H9 (cell line): ENCODE data around the gene USP40. TPM values are rescaled to one million over a fixed set of nuclear protein-coding genes. Genes with fewer than 3 reads are reported as not detected.
A peak's percentile ranks its signal among the peaks of the same experiment; 100 is the strongest.

Experiments
- DNase-seq: peaks from one replicate; pipeline ENCODE4 v3.0.0-alpha.2; 2017
- H2AFZ ChIP-seq: one replicate; pipeline ENCODE4 v1.6.1; 2013; ENCODE audit warnings: mild to moderate bottlenecking, low read length, control low read depth, moderate library complexity
- H2AK5ac ChIP-seq: 2 replicates; pipeline ENCODE4 v1.6.1; 2013; ENCODE audit warnings: low read length, control low read depth, mixed read lengths; ENCODE audit not compliant: insufficient read length
- H2BK120ac ChIP-seq: one replicate; pipeline ENCODE4 v1.6.1; 2013; ENCODE audit warnings: low read depth, mild to moderate bottlenecking, low read length, control low read depth, inconsistent platforms; ENCODE audit not compliant: poor library complexity, severe bottlenecking
- H2BK12ac ChIP-seq: 2 replicates; pipeline ENCODE4 v1.6.1; 2013; ENCODE audit warnings: low read length, control low read depth, mixed read lengths, low read depth; ENCODE audit not compliant: insufficient read length
- H2BK15ac ChIP-seq: 2 replicates; pipeline ENCODE4 v1.6.1; 2013; ENCODE audit warnings: low read depth, low read length, control low read depth
- H2BK20ac ChIP-seq: one replicate; pipeline ENCODE4 v1.6.1; 2013; ENCODE audit warnings: low read depth, mild to moderate bottlenecking, low read length, control low read depth, inconsistent platforms; ENCODE audit not compliant: poor library complexity, severe bottlenecking
- H2BK5ac ChIP-seq: 2 replicates; pipeline ENCODE4 v1.6.1; 2013; ENCODE audit warnings: low read length, control low read depth, mixed read lengths; ENCODE audit not compliant: insufficient read length
- H3K14ac ChIP-seq: 2 replicates; pipeline ENCODE4 v1.6.1; 2013; ENCODE audit warnings: low read length, control low read depth; ENCODE audit not compliant: insufficient read depth
- H3K18ac ChIP-seq: 2 replicates; pipeline ENCODE4 v1.6.1; 2013; ENCODE audit warnings: low read depth, mild to moderate bottlenecking, mixed read lengths, low read length, control low read depth; ENCODE audit not compliant: insufficient read length
- H3K23ac ChIP-seq: 2 replicates; pipeline ENCODE4 v1.6.1; 2013; ENCODE audit warnings: low read length, control low read depth, mixed read lengths, low read depth; ENCODE audit not compliant: insufficient read length
- H3K23me2 ChIP-seq: 2 replicates; pipeline ENCODE4 v1.6.1; 2013; ENCODE audit warnings: low read depth, mild to moderate bottlenecking, mixed read lengths, low read length, control low read depth; ENCODE audit not compliant: insufficient read length, poor library complexity, severe bottlenecking
- H3K27ac ChIP-seq: 2 replicates; pipeline ENCODE4 v1.5.1; 2013; ENCODE audit warnings: low read length, control low read depth, mixed read lengths, low read depth; ENCODE audit not compliant: insufficient read length
- H3K27me3 ChIP-seq: 2 replicates; pipeline ENCODE4 v1.6.1; 2013; ENCODE audit warnings: low read length, control low read depth, inconsistent platforms; ENCODE audit not compliant: insufficient read depth
- H3K4ac ChIP-seq: 2 replicates; pipeline ENCODE4 v1.6.1; 2013; ENCODE audit warnings: low read depth, mild to moderate bottlenecking, control low read depth, inconsistent platforms, low read length, moderate library complexity
- H3K4me1 ChIP-seq: 2 replicates; pipeline ENCODE4 v1.6.1; 2013; ENCODE audit warnings: low read length, control low read depth, inconsistent platforms; ENCODE audit not compliant: insufficient read depth
- H3K4me2 ChIP-seq: 2 replicates; pipeline ENCODE4 v1.6.1; 2013; ENCODE audit warnings: low read length, control low read depth, mixed read lengths; ENCODE audit not compliant: insufficient read length, insufficient read depth
- H3K56ac ChIP-seq: 2 replicates; pipeline ENCODE4 v1.6.1; 2013; ENCODE audit warnings: low read depth, mild to moderate bottlenecking, mixed read lengths, low read length, control low read depth; ENCODE audit not compliant: insufficient read length
- H3K79me1 ChIP-seq: 2 replicates; pipeline ENCODE4 v1.6.1; 2013; ENCODE audit warnings: low read depth, mild to moderate bottlenecking, moderate library complexity, low read length, control low read depth, inconsistent platforms; ENCODE audit not compliant: insufficient read depth, poor library complexity, severe bottlenecking
- H3K79me2 ChIP-seq: 2 replicates; pipeline ENCODE4 v1.6.1; 2013; ENCODE audit warnings: low read length, control low read depth, inconsistent platforms; ENCODE audit not compliant: insufficient read depth
- H3K9ac ChIP-seq: 2 replicates; pipeline ENCODE4 v1.6.1; 2013; ENCODE audit warnings: low read length, control low read depth, mixed read lengths; ENCODE audit not compliant: insufficient read length; ENCODE audit errors: extremely low read depth
- H3K9me3 ChIP-seq: one replicate; pipeline ENCODE4 v1.6.1; 2013; ENCODE audit warnings: low read depth, low read length, inconsistent platforms; ENCODE audit not compliant: control insufficient read depth
- H3T11ph ChIP-seq: one replicate; pipeline ENCODE4 v1.6.1; 2013; ENCODE audit warnings: mild to moderate bottlenecking, low read length, control low read depth, inconsistent platforms
- H4K20me1 ChIP-seq: one replicate; pipeline ENCODE4 v1.6.1; 2013; ENCODE audit not compliant: control insufficient read depth, insufficient read length, insufficient read depth
- H4K5ac ChIP-seq: 2 replicates; pipeline ENCODE4 v1.6.1; 2013; ENCODE audit warnings: low read depth, mild to moderate bottlenecking, mixed read lengths, low read length, control low read depth; ENCODE audit not compliant: insufficient read length
- H4K8ac ChIP-seq: replicated peaks from 2 replicates; pipeline ENCODE4 v1.6.1; 2013; ENCODE audit warnings: low read length, control low read depth, mixed read lengths, low read depth; ENCODE audit not compliant: insufficient read length
- H4K91ac ChIP-seq: 2 replicates; pipeline ENCODE4 v1.6.1; 2013; ENCODE audit warnings: low read depth, mild to moderate bottlenecking, moderate library complexity, mixed read lengths, low read length, control low read depth; ENCODE audit not compliant: insufficient read length
- H3K27ac Mint-ChIP-seq, 3 experiments: 2 replicates in 2 of 3; 3 replicates in 1 of 3; pipeline ENCODE4 v1.8.0; 2020 to 2021; ENCODE audit warnings: mixed read lengths in 3 of 3, mild to moderate bottlenecking in 1 of 3, moderate library complexity in 1 of 3
- H3K27me3 Mint-ChIP-seq: 2 replicates; pipeline ENCODE4 v1.8.0; 2021; ENCODE audit warnings: low read depth, mild to moderate bottlenecking, moderate library complexity, mixed read lengths
- H3K36me3 Mint-ChIP-seq, 3 experiments: 2 replicates in 2 of 3; 3 replicates in 1 of 3; pipeline ENCODE4 v1.8.0; 2020 to 2021; ENCODE audit warnings: low read depth in 3 of 3, mixed read lengths in 3 of 3; ENCODE audit not compliant: insufficient read depth in 1 of 3
- H3K4me1 Mint-ChIP-seq, 2 experiments: 2 replicates each; pipeline ENCODE4 v1.8.0; 2020; ENCODE audit warnings: mixed read lengths in 2 of 2
- H3K4me3 Mint-ChIP-seq, 2 experiments: 2 replicates in 1 of 2; 3 replicates in 1 of 2; pipeline ENCODE4 v1.8.0; 2020 to 2021; ENCODE audit warnings: mild to moderate bottlenecking in 2 of 2, mixed read lengths in 2 of 2, moderate library complexity in 1 of 2
- H3K9me3 Mint-ChIP-seq, 2 experiments: 2 replicates in 1 of 2; 3 replicates in 1 of 2; pipeline ENCODE4 v1.8.0; 2020; ENCODE audit warnings: mild to moderate bottlenecking in 2 of 2, mixed read lengths in 2 of 2, moderate library complexity in 1 of 2
- CTCF ChIP-seq: fragments of 200-600 bp; sonication (generic); conservative IDR thresholded peaks from 3 replicates; pipeline ENCODE4 v1.8.0; 2021; ENCODE audit warnings: antibody characterized with exemption, mild to moderate bottlenecking
- WGBS: extraction: QIAGEN DNeasy Blood & Tissue Kit; methylation state at CpG from one replicate; pipeline ENCODE4 v1.1.7; 2013; ENCODE audit warnings: missing lambda C conversion rate, low lambda C conversion rate, mixed read lengths; ENCODE audit not compliant: insufficient read length; ENCODE audit errors: extremely low coverage; 5-methylcytosine and 5-hydroxymethylcytosine counted together
- total RNA-seq: library from RNA; stranded (reverse); gene quantifications from 2 replicates; pipeline ENCODE4 v1.2.1, GENCODE V29; 2021

USP40 gene
- total RNA-seq, 1 experiment from 2014 or later, result 7.5 TPM

GRCh38 chr2:233544200-233544610, 22.4 kb downstream of the USP40 start:
- no peak overlapping the region for H3K9ac ChIP-seq
- H4K5ac ChIP-seq, result no peak overlapping the region
- no peak overlapping the region for H2AFZ ChIP-seq
- no peak overlapping the region for H4K91ac ChIP-seq
- H3K9me3 ChIP-seq, result no peaks in the 10 kb centered on the region
- H3K23ac ChIP-seq, result no peak overlapping the region
- no peak overlapping the region for H4K8ac ChIP-seq
- H2BK15ac ChIP-seq, result no peak overlapping the region
- Mint-ChIP-seq H3K36me3 (no peaks in the 10 kb centered on the region), H3K27me3 (no peaks in the 10 kb centered on the region), H3K9me3 (no peaks in the 10 kb centered on the region), H3K4me3 (0 out of 5 replicates have a peak overlapping the region, but pooled peaks of 1 of the 2 experiments have one; percentile 18), H3K4me1 (peaks cover 7 to 10% of the 10 kb centered on the region in 2 experiments; a peak in 3 of 4 replicates), H3K27ac (no peak overlapping the region)
- H3K4me2 ChIP-seq, result no peak overlapping the region
- no peaks in the 10 kb centered on the region for H3K79me2 ChIP-seq
- H2BK5ac ChIP-seq, result no peak overlapping the region
- H2BK20ac ChIP-seq, result no peak overlapping the region
- H2BK120ac ChIP-seq, result no peak overlapping the region
- TF ChIP-seq CTCF, result no peak
- DNase-seq, result no peak
- WGBS, result no CpG with 5 or more reads among the region's 5 CpGs
- H3K14ac ChIP-seq, result no peak overlapping the region
- H3K23me2 ChIP-seq, result no peaks in the 10 kb centered on the region
- H3K56ac ChIP-seq, result no peak overlapping the region
- no peak overlapping the region for H3K27ac ChIP-seq
- H4K20me1 ChIP-seq, result no peaks in the 10 kb centered on the region
- no peaks in the 10 kb centered on the region for H3K27me3 ChIP-seq
- H2AK5ac ChIP-seq, result no peak overlapping the region
- H3K18ac ChIP-seq, result no peak overlapping the region
- no peak overlapping the region for H3K4ac ChIP-seq
- H3T11ph ChIP-seq, result no peak overlapping the region
- H3K4me1 ChIP-seq, result peaks cover 10% of the 10 kb centered on the region; the same call in 1 of the 2 replicates
- no peak overlapping the region for H2BK12ac ChIP-seq
- no peaks in the 10 kb centered on the region for H3K79me1 ChIP-seq
